Mammary epithelial cell (primary cell): Measurements from ENCODE around the gene EXOSC5.

Experiments used
- CTCF ChIP-seq, 2 donors: IDR thresholded peaks in 1 of 2; conservative IDR thresholded peaks in 1 of 2; 2 replicates each; pipeline ENCODE4 v1.5.1; 2011 to 2012; ENCODE audit warnings: inconsistent platforms in 2 of 2, low read length in 2 of 2, mild to moderate bottlenecking in 2 of 2, control low read depth in 1 of 2, low read depth in 1 of 2; ENCODE audit not compliant: insufficient read depth in 1 of 2; ENCODE audit errors: extremely low read depth in 1 of 2
- EZH2 ChIP-seq: IDR thresholded peaks from 2 replicates; pipeline ENCODE4 v1.6.1; 2012; ENCODE audit warnings: low read length, inconsistent platforms, borderline replicate concordance

- TF ChIP-seq CTCF (conservative IDR thresholded peaks at IDR 0.05 in 1 of 2, IDR thresholded peaks at IDR 0.05 in 1 of 2; ENCODE audit: extremely low read depth in 1 of 2, insufficient read depth in 1 of 2, low read depth in 1 of 2, low read length in 2 of 2) (peak in 1 of 2 donors; percentile 26), EZH2 (no peak)
Measured at GRCh38 chr19:41427647-41428480, 30.7 kb upstream of the EXOSC5 start.
